Stimulated activated naive CD8-positive, alpha-beta T cell treated with anti-CD3 and anti-CD28 coated beads, Interleukin-15, amount 100 ng/mL, for 72 hours (primary cell): Measurements from ENCODE around the gene ORMDL3.
"Not testable (repeated sequence)": the region's sequence is repeated elsewhere in the genome, so short reads cannot be mapped to it uniquely, and the experiment has no call there.

ENCODE experiments used
- ATAC-seq: fragments of 150-1000 bp; cut with Tn5 transposase; 2 replicates; pipeline ENCODE4 v1.10.0; 2021; ENCODE audit warnings: mild to moderate bottlenecking, moderate library complexity
- DNase-seq, 2 donors: peaks; one replicate each; pipeline ENCODE4 v3.0.0; 2021 to 2022
- H3K27ac Mint-ChIP-seq, 2 donors: one replicate each; pipeline ENCODE4 v1.8.0; 2022; ENCODE audit warnings: mild to moderate bottlenecking in 2 of 2, mixed read lengths in 2 of 2, moderate library complexity in 2 of 2
- H3K27me3 Mint-ChIP-seq: one replicate; pipeline ENCODE4 v1.8.0; 2022; ENCODE audit warnings: mixed read lengths
- H3K4me1 Mint-ChIP-seq: one replicate; pipeline ENCODE4 v1.8.0; 2022; ENCODE audit warnings: mild to moderate bottlenecking, mixed read lengths
- H3K4me3 Mint-ChIP-seq, 2 donors: one replicate each; pipeline ENCODE4 v1.8.0; 2022; ENCODE audit warnings: mild to moderate bottlenecking in 2 of 2, mixed read lengths in 2 of 2, moderate library complexity in 1 of 2
- H3K9me3 Mint-ChIP-seq, 2 donors: one replicate each; pipeline ENCODE4 v1.8.0; 2022; ENCODE audit warnings: mixed read lengths in 2 of 2

The ORMDL3 gene

GRCh38 chr17:39954876-39955275 is 27.5 kb upstream of the ORMDL3 start:
- Mint-ChIP-seq H3K27me3 (no peaks in the 10 kb centered on the region), H3K4me3 (peak overlapping the region in 1 of 2 donors; percentile 22), H3K9me3 (no peaks in the 10 kb centered on the region), H3K27ac (no peak overlapping the region), H3K4me1 (peaks cover 34% of the 10 kb centered on the region)
- no peak for ATAC-seq
- DNase-seq = no peak

- DNase-seq (no peak), ATAC-seq (no peak)
- H3K27ac Mint-ChIP-seq = peak overlapping the region; percentile 79 to 85
- H3K4me3 Mint-ChIP-seq = peak overlapping the region; percentile 86 to 89
- no peaks in the 10 kb centered on the region for H3K27me3 Mint-ChIP-seq
- peaks cover 37% of the 10 kb centered on the region for H3K4me1 Mint-ChIP-seq
- no peaks in the 10 kb centered on the region for H3K9me3 Mint-ChIP-seq
These were observed 26.1 kb upstream of the ORMDL3 start for GRCh38 chr17:39953471-39953888.

- H3K4me1 Mint-ChIP-seq = peaks cover 41% of the 10 kb centered on the region
- H3K27ac Mint-ChIP-seq = peak overlapping the region; percentile 79 to 85
- peak overlapping the region; percentile 86 to 89 for H3K4me3 Mint-ChIP-seq
These were observed 25.5 kb upstream of the ORMDL3 start for GRCh38 chr17:39952680-39953470.

GRCh38 chr17:39951924-39952679 is 24.7 kb upstream of the ORMDL3 start:
- peaks cover 47% of the 10 kb centered on the region for H3K4me1 Mint-ChIP-seq
- no peaks in the 10 kb centered on the region for H3K27me3 Mint-ChIP-seq
- peak overlapping the region; percentile 62 to 63 for H3K4me3 Mint-ChIP-seq
- no peaks in the 10 kb centered on the region for H3K9me3 Mint-ChIP-seq
- no peak overlapping the region for H3K27ac Mint-ChIP-seq
- ATAC-seq = peak; percentile 17
- no peak for DNase-seq

More at GRCh38 chr17:39952680-39953470, 25.5 kb upstream of the ORMDL3 start:
- peak; percentile 85 to 93 for DNase-seq
- ATAC-seq = peak; percentile 91
- no peaks in the 10 kb centered on the region for H3K27me3 Mint-ChIP-seq
- H3K9me3 Mint-ChIP-seq = no peaks in the 10 kb centered on the region

- ATAC-seq (no peak), DNase-seq (no peak)
- Mint-ChIP-seq H3K27ac (no peak overlapping the region), H3K4me1 (peaks cover 47% of the 10 kb centered on the region), H3K27me3 (no peaks in the 10 kb centered on the region), H3K9me3 (no peaks in the 10 kb centered on the region), H3K4me3 (no peak overlapping the region)
These were observed 23.5 kb upstream of the ORMDL3 start for GRCh38 chr17:39950871-39951348.

- Mint-ChIP-seq H3K4me1 (peaks cover 47% of the 10 kb centered on the region), H3K27ac (no peak overlapping the region), H3K27me3 (no peaks in the 10 kb centered on the region), H3K9me3 (no peaks in the 10 kb centered on the region), H3K4me3 (no peak overlapping the region)
- ATAC-seq = no peak
- DNase-seq = no peak
These were observed 21.6 kb upstream of the ORMDL3 start for GRCh38 chr17:39949028-39949427.

- ATAC-seq, H3K27me3 Mint-ChIP-seq, H3K4me3 Mint-ChIP-seq, DNase-seq, H3K9me3 Mint-ChIP-seq: not testable (repeated sequence)
- peaks cover 43% of the 10 kb centered on the region for H3K4me1 Mint-ChIP-seq
- peak overlapping the region; percentile 31 to 44 for H3K27ac Mint-ChIP-seq
These were observed 21.1 kb upstream of the ORMDL3 start for GRCh38 chr17:39948489-39948828.

- DNase-seq (no peak), ATAC-seq (no peak)
- Mint-ChIP-seq H3K9me3 (no peaks in the 10 kb centered on the region), H3K4me3 (no peak overlapping the region), H3K27me3 (peaks cover 10% of the 10 kb centered on the region), H3K4me1 (peaks cover 31% of the 10 kb centered on the region), H3K27ac (no peak overlapping the region)
These were observed 19.3 kb upstream of the ORMDL3 start for GRCh38 chr17:39946551-39947330.

GRCh38 chr17:39944393-39944711 is 17.0 kb upstream of the ORMDL3 start:
- Mint-ChIP-seq H3K4me3 (no peak overlapping the region), H3K4me1 (peaks cover 34% of the 10 kb centered on the region)
- no peak for ATAC-seq

GRCh38 chr17:39943702-39944392 is 16.4 kb upstream of the ORMDL3 start:
- Mint-ChIP-seq H3K27ac (peak overlapping the region in 1 of 2 donors; percentile 35), H3K27me3 (peaks cover 10% of the 10 kb centered on the region), H3K4me3 (no peak overlapping the region), H3K4me1 (peaks cover 31% of the 10 kb centered on the region), H3K9me3 (no peaks in the 10 kb centered on the region)
- ATAC-seq (no peak), DNase-seq (no peak)

More at GRCh38 chr17:39944393-39944711, 17.0 kb upstream of the ORMDL3 start:
- DNase-seq = no peak
- H3K27me3 Mint-ChIP-seq = peaks cover 10% of the 10 kb centered on the region
- no peaks in the 10 kb centered on the region for H3K9me3 Mint-ChIP-seq
- H3K27ac Mint-ChIP-seq = peak overlapping the region in 1 of 2 donors; percentile 35

GRCh38 chr17:39939588-39940419 is 12.4 kb upstream of the ORMDL3 start:
- peaks cover 16% of the 10 kb centered on the region for H3K4me1 Mint-ChIP-seq
- no peaks in the 10 kb centered on the region for H3K9me3 Mint-ChIP-seq
- ATAC-seq = peak; percentile 100
- peak; percentile 42 to 80 for DNase-seq
- peak overlapping the region; percentile 33 to 72 for H3K27ac Mint-ChIP-seq
- peak overlapping the region; percentile 26 to 48 for H3K4me3 Mint-ChIP-seq
- H3K27me3 Mint-ChIP-seq = peaks cover 10% of the 10 kb centered on the region

- Mint-ChIP-seq H3K9me3 (no peaks in the 10 kb centered on the region), H3K27ac (no peak overlapping the region), H3K4me3 (no peak overlapping the region), H3K4me1 (peaks cover 16% of the 10 kb centered on the region), H3K27me3 (peaks cover 10% of the 10 kb centered on the region)
- DNase-seq (no peak), ATAC-seq (no peak)
These were observed 11.7 kb upstream of the ORMDL3 start for GRCh38 chr17:39939106-39939505.

- no peaks in the 10 kb centered on the region for H3K9me3 Mint-ChIP-seq
These were observed 10.9 kb upstream of the ORMDL3 start for GRCh38 chr17:39938140-39938869.

GRCh38 chr17:39937447-39937846 is 10.0 kb upstream of the ORMDL3 start:
- peaks cover 16% of the 10 kb centered on the region for H3K4me1 Mint-ChIP-seq
- no peaks in the 10 kb centered on the region for H3K9me3 Mint-ChIP-seq
- no peak overlapping the region for H3K27ac Mint-ChIP-seq
- H3K4me3 Mint-ChIP-seq = no peak overlapping the region
- H3K27me3 Mint-ChIP-seq = peaks cover 4% of the 10 kb centered on the region
- no peak for ATAC-seq
- DNase-seq = no peak

More at GRCh38 chr17:39938140-39938869, 10.9 kb upstream of the ORMDL3 start:
- Mint-ChIP-seq H3K27me3 (peaks cover 10% of the 10 kb centered on the region), H3K4me3 (no peak overlapping the region), H3K27ac (no peak overlapping the region), H3K4me1 (peaks cover 16% of the 10 kb centered on the region)
- ATAC-seq (no peak), DNase-seq (no peak)
